ENCODE data around the gene LGALS7. TPM values are rescaled to one million over a fixed set of nuclear protein-coding genes. Genes with fewer than 3 reads are reported as not detected.
A peak's percentile ranks its signal among the peaks of the same experiment; 100 is the strongest.
"Not testable (repeated sequence)": the region's sequence is repeated elsewhere in the genome, so short reads cannot be mapped to it uniquely, and the experiment has no call there.

The LGALS7 gene
- total and polyA plus RNA-seq, 5 donors from 2014 or later, result not detected

GRCh38 chr19:38805180-38805579 is 31.9 kb upstream of the LGALS7 start:
- Mint-ChIP-seq H3K4me3 (no peak overlapping the region), H3K9me3 (no peaks in the 10 kb centered on the region), H3K4me1 (peaks cover 0 to 9% (median 5%) of the 10 kb centered on the region in 4 donors), H3K27ac (peak overlapping the region in 1 of 3 donors; percentile 8), H3K27me3 (no peaks in the 10 kb centered on the region), H3K36me3 (peaks cover 10% of the 10 kb centered on the region)
- H3K4me3 ChIP-seq (ENCODE audit: low read depth, low read length), result no peak overlapping the region
- no peaks in the 10 kb centered on the region for H3K27me3 ChIP-seq (ENCODE audit: control insufficient read depth, insufficient read depth, low read length)
- no peaks in the 10 kb centered on the region for H3K4me1 ChIP-seq (ENCODE audit: control insufficient read depth, insufficient read depth, low read length, poor library complexity, severe bottlenecking)
- H3K27ac ChIP-seq (ENCODE audit: insufficient read depth, low read length, poor library complexity, severe bottlenecking), result no peak overlapping the region
- DNase-seq (no peak), ATAC-seq (ENCODE audit: low read depth in 2 of 2) (no peak)
- no peaks in the 10 kb centered on the region for H3K36me3 ChIP-seq (ENCODE audit: control insufficient read depth, insufficient read depth, low read length)
- H3K9me3 ChIP-seq (ENCODE audit: control insufficient read depth in 2 of 2, low read length in 2 of 2), result no peaks in the 10 kb centered on the region

- H3K9me3 ChIP-seq (ENCODE audit: control insufficient read depth in 2 of 2, low read length in 2 of 2), result no peaks in the 10 kb centered on the region
- DNase-seq, result no peak
- no peaks in the 10 kb centered on the region for H3K9me3 Mint-ChIP-seq
- H3K27ac ChIP-seq (ENCODE audit: insufficient read depth, low read length, poor library complexity, severe bottlenecking), result no peak overlapping the region
- H3K27me3 Mint-ChIP-seq, result no peaks in the 10 kb centered on the region
- no peak overlapping the region for H3K4me3 ChIP-seq (ENCODE audit: low read depth, low read length)
- ATAC-seq (ENCODE audit: low read depth in 2 of 2), result no peak
- no peaks in the 10 kb centered on the region for H3K36me3 ChIP-seq (ENCODE audit: control insufficient read depth, insufficient read depth, low read length)
- H3K27me3 ChIP-seq (ENCODE audit: control insufficient read depth, insufficient read depth, low read length), result no peaks in the 10 kb centered on the region
- peaks cover 0 to 9% (median 5%) of the 10 kb centered on the region in 4 donors for H3K4me1 Mint-ChIP-seq
- no peaks in the 10 kb centered on the region for H3K4me1 ChIP-seq (ENCODE audit: control insufficient read depth, insufficient read depth, low read length, poor library complexity, severe bottlenecking)
- H3K27ac Mint-ChIP-seq, result no peak overlapping the region
- H3K36me3 Mint-ChIP-seq, result peaks cover 5% of the 10 kb centered on the region
- no peak overlapping the region for H3K4me3 Mint-ChIP-seq
Observed at GRCh38 chr19:38803543-38803942, 30.2 kb upstream of the LGALS7 start.

GRCh38 chr19:38801359-38802095 is 28.2 kb upstream of the LGALS7 start:
- Histone ChIP-seq H3K36me3 (ENCODE audit: control insufficient read depth, insufficient read depth, low read length) (no peaks in the 10 kb centered on the region), H3K4me1 (ENCODE audit: control insufficient read depth, insufficient read depth, low read length, poor library complexity, severe bottlenecking) (no peaks in the 10 kb centered on the region), H3K27ac (ENCODE audit: insufficient read depth, low read length, poor library complexity, severe bottlenecking) (no peak overlapping the region), H3K9me3 (ENCODE audit: control insufficient read depth in 2 of 2, low read length in 2 of 2) (no peaks in the 10 kb centered on the region), H3K27me3 (ENCODE audit: control insufficient read depth, insufficient read depth, low read length) (no peaks in the 10 kb centered on the region), H3K4me3 (ENCODE audit: low read depth, low read length) (no peak overlapping the region)
- no peak overlapping the region for H3K27ac Mint-ChIP-seq
- H3K9me3 Mint-ChIP-seq, result peaks cover 0 to under 1% (median 0%) of the 10 kb centered on the region in 7 donors
- peaks cover 0 to 9% (median 5%) of the 10 kb centered on the region in 4 donors for H3K4me1 Mint-ChIP-seq
- ATAC-seq (ENCODE audit: low read depth in 2 of 2), result no peak
- no peak for DNase-seq
- H3K4me3 Mint-ChIP-seq, result no peak overlapping the region
- no peaks in the 10 kb centered on the region for H3K36me3 Mint-ChIP-seq
- no peaks in the 10 kb centered on the region for H3K27me3 Mint-ChIP-seq

- H3K27me3 Mint-ChIP-seq, result no peaks in the 10 kb centered on the region
- no peak for ATAC-seq (ENCODE audit: low read depth in 2 of 2)
- H3K4me3 Mint-ChIP-seq, result no peak overlapping the region
- H3K36me3 ChIP-seq (ENCODE audit: control insufficient read depth, insufficient read depth, low read length), result no peaks in the 10 kb centered on the region
- H3K27ac Mint-ChIP-seq, result no peak overlapping the region
- no peaks in the 10 kb centered on the region for H3K36me3 Mint-ChIP-seq
- DNase-seq, result no peak
- no peak overlapping the region for H3K4me3 ChIP-seq (ENCODE audit: low read depth, low read length)
- peaks cover 0 to 9% (median 5%) of the 10 kb centered on the region in 4 donors for H3K4me1 Mint-ChIP-seq
- no peak overlapping the region for H3K27ac ChIP-seq (ENCODE audit: insufficient read depth, low read length, poor library complexity, severe bottlenecking)
- H3K4me1 ChIP-seq (ENCODE audit: control insufficient read depth, insufficient read depth, low read length, poor library complexity, severe bottlenecking), result no peaks in the 10 kb centered on the region
- H3K9me3 ChIP-seq (ENCODE audit: control insufficient read depth in 2 of 2, low read length in 2 of 2), result no peaks in the 10 kb centered on the region
- peaks cover 0 to 2% (median 0%) of the 10 kb centered on the region in 7 donors for H3K9me3 Mint-ChIP-seq
- no peaks in the 10 kb centered on the region for H3K27me3 ChIP-seq (ENCODE audit: control insufficient read depth, insufficient read depth, low read length)
Observed at GRCh38 chr19:38800577-38801347, 27.4 kb upstream of the LGALS7 start.

GRCh38 chr19:38799104-38799503 is 25.8 kb upstream of the LGALS7 start:
- no peak overlapping the region for H3K27ac ChIP-seq (ENCODE audit: insufficient read depth, low read length, poor library complexity, severe bottlenecking)
- no peak overlapping the region for H3K4me3 ChIP-seq (ENCODE audit: low read depth, low read length)
- H3K27ac Mint-ChIP-seq, result no peak overlapping the region
- no peaks in the 10 kb centered on the region for H3K36me3 Mint-ChIP-seq
- no peak overlapping the region for H3K4me3 Mint-ChIP-seq
- ATAC-seq (ENCODE audit: low read depth in 2 of 2) (no peak), DNase-seq (no peak)
- no peaks in the 10 kb centered on the region for H3K4me1 ChIP-seq (ENCODE audit: control insufficient read depth, insufficient read depth, low read length, poor library complexity, severe bottlenecking)
- no peaks in the 10 kb centered on the region for H3K27me3 ChIP-seq (ENCODE audit: control insufficient read depth, insufficient read depth, low read length)
- no peaks in the 10 kb centered on the region for H3K27me3 Mint-ChIP-seq
- peaks cover 0 to 2% (median 0%) of the 10 kb centered on the region in 7 donors for H3K9me3 Mint-ChIP-seq
- no peaks in the 10 kb centered on the region for H3K36me3 ChIP-seq (ENCODE audit: control insufficient read depth, insufficient read depth, low read length)
- no peaks in the 10 kb centered on the region for H3K4me1 Mint-ChIP-seq
- no peaks in the 10 kb centered on the region for H3K9me3 ChIP-seq (ENCODE audit: control insufficient read depth in 2 of 2, low read length in 2 of 2)

- H3K36me3 ChIP-seq (ENCODE audit: control insufficient read depth, insufficient read depth, low read length); H3K27me3 Mint-ChIP-seq; H3K4me1 ChIP-seq (ENCODE audit: control insufficient read depth, insufficient read depth, low read length, poor library complexity, severe bottlenecking); H3K27me3 ChIP-seq (ENCODE audit: control insufficient read depth, insufficient read depth, low read length); H3K4me3 Mint-ChIP-seq; H3K9me3 Mint-ChIP-seq; H3K27ac Mint-ChIP-seq; ATAC-seq (ENCODE audit: low read depth in 2 of 2); H3K36me3 Mint-ChIP-seq; H3K27ac ChIP-seq (ENCODE audit: insufficient read depth, low read length, poor library complexity, severe bottlenecking); DNase-seq; H3K4me3 ChIP-seq (ENCODE audit: low read depth, low read length); H3K4me1 Mint-ChIP-seq; H3K9me3 ChIP-seq (ENCODE audit: control insufficient read depth in 2 of 2, low read length in 2 of 2): not testable (repeated sequence)
Observed at GRCh38 chr19:38797781-38798180, 24.5 kb upstream of the LGALS7 start.

GRCh38 chr19:38796154-38796553 is 22.8 kb upstream of the LGALS7 start:
- DNase-seq (no peak), ATAC-seq (ENCODE audit: low read depth in 2 of 2) (no peak)
- Histone ChIP-seq H3K27ac (ENCODE audit: insufficient read depth, low read length, poor library complexity, severe bottlenecking) (no peak overlapping the region), H3K27me3 (ENCODE audit: control insufficient read depth, insufficient read depth, low read length) (no peaks in the 10 kb centered on the region), H3K36me3 (ENCODE audit: control insufficient read depth, insufficient read depth, low read length) (no peaks in the 10 kb centered on the region), H3K4me1 (ENCODE audit: control insufficient read depth, insufficient read depth, low read length, poor library complexity, severe bottlenecking) (peaks cover 8% of the 10 kb centered on the region), H3K4me3 (ENCODE audit: low read depth, low read length) (no peak overlapping the region), H3K9me3 (ENCODE audit: control insufficient read depth in 2 of 2, low read length in 2 of 2) (no peaks in the 10 kb centered on the region)
- Mint-ChIP-seq H3K9me3 (peaks cover 0 to 2% (median 0%) of the 10 kb centered on the region in 7 donors), H3K4me1 (peaks cover 0 to 5% (median 4%) of the 10 kb centered on the region in 4 donors), H3K27ac (no peak overlapping the region), H3K27me3 (no peaks in the 10 kb centered on the region), H3K36me3 (no peaks in the 10 kb centered on the region), H3K4me3 (peak overlapping the region in 1 of 4 donors; percentile 30)
